Effector memory CD4-positive, alpha-beta T cell (primary cell): Measurements from ENCODE around the gene KRTAP12-4.

Experiments used
- DNase-seq, 3 donors: peaks; one replicate each; pipeline ENCODE4 v3.0.0-alpha.2; 2020
- H3K27ac ChIP-seq: 2 replicates; pipeline ENCODE4 v1.7.0; 2013; ENCODE audit warnings: mild to moderate bottlenecking, low read length, moderate library complexity; ENCODE audit not compliant: insufficient read depth, poor library complexity, severe bottlenecking
- H3K27me3 ChIP-seq: replicated peaks from 2 replicates; pipeline ENCODE4 v1.7.0; 2013; ENCODE audit warnings: mild to moderate bottlenecking, low read length; ENCODE audit not compliant: insufficient read depth, control insufficient read depth, poor library complexity, severe bottlenecking
- H3K36me3 ChIP-seq: 2 replicates; pipeline ENCODE4 v1.7.0; 2013; ENCODE audit warnings: mild to moderate bottlenecking, low read length, moderate library complexity; ENCODE audit not compliant: control insufficient read depth, insufficient read depth
- H3K4me1 ChIP-seq: 2 replicates; pipeline ENCODE4 v1.7.0; 2013; ENCODE audit warnings: low read length, mild to moderate bottlenecking; ENCODE audit not compliant: control insufficient read depth, insufficient read depth, poor library complexity, severe bottlenecking
- H3K4me3 ChIP-seq: 2 replicates; pipeline ENCODE4 v1.7.0; 2013; ENCODE audit warnings: low read length, low read depth, mild to moderate bottlenecking; ENCODE audit not compliant: insufficient read depth, poor library complexity, severe bottlenecking
- H3K9me3 ChIP-seq: 2 replicates; pipeline ENCODE4 v1.7.0; 2013; ENCODE audit warnings: mild to moderate bottlenecking, low read length, moderate library complexity; ENCODE audit not compliant: control insufficient read depth

The KRTAP12-4 gene

GRCh38 chr21:44657635-44658540 lies 3.4 kb upstream of the KRTAP12-4 start, which contains the start of gene KRTAP12-3:
Gene KRTAP12-3, plus strand, starts transcription at chr21:44657932. Its CDS starts 48 bp downstream, at chr21:44657980.
- peak within 1 kb of the TSS; percentile 63 for H3K27ac ChIP-seq
- H3K4me3 ChIP-seq: no peak within 1 kb of the TSS

GRCh38 chr21:44656868-44657267 lies 2.4 kb upstream of the KRTAP12-4 start:
- H3K9me3 ChIP-seq: no peaks in the 10 kb centered on the region
- peak overlapping the region; percentile 63 for H3K27ac ChIP-seq
- H3K27me3 ChIP-seq: no peaks in the 10 kb centered on the region
- DNase-seq: no peak
- H3K36me3 ChIP-seq: no peaks in the 10 kb centered on the region
- no peak overlapping the region for H3K4me3 ChIP-seq
- peaks cover 46% of the 10 kb centered on the region for H3K4me1 ChIP-seq

More at GRCh38 chr21:44657635-44658540, 3.4 kb upstream of the KRTAP12-4 start, which contains the start of gene KRTAP12-3:
- Histone ChIP-seq H3K27me3 (no peaks in the 10 kb centered on the region), H3K36me3 (no peaks in the 10 kb centered on the region), H3K9me3 (no peaks in the 10 kb centered on the region), H3K4me1 (peaks cover 46% of the 10 kb centered on the region)
- peak; percentile 41 to 62 (median 43) for DNase-seq

- no peaks in the 10 kb centered on the region for H3K36me3 ChIP-seq
- peak; percentile 59 to 70 (median 62) for DNase-seq
- no peaks in the 10 kb centered on the region for H3K27me3 ChIP-seq
- H3K4me1 ChIP-seq: peaks cover 37% of the 10 kb centered on the region
- peak overlapping the region; percentile 31 for H3K27ac ChIP-seq
- H3K4me3 ChIP-seq: no peak overlapping the region
- no peaks in the 10 kb centered on the region for H3K9me3 ChIP-seq
These were observed 543 bp downstream of the KRTAP12-4 start for GRCh38 chr21:44653656-44654575.

- no peak overlapping the region for H3K27ac ChIP-seq
- peaks cover 30% of the 10 kb centered on the region for H3K4me1 ChIP-seq
- no peak for DNase-seq
- no peaks in the 10 kb centered on the region for H3K9me3 ChIP-seq
- H3K4me3 ChIP-seq: no peak overlapping the region
- no peaks in the 10 kb centered on the region for H3K36me3 ChIP-seq
- no peaks in the 10 kb centered on the region for H3K27me3 ChIP-seq
These were observed 1.3 kb downstream of the KRTAP12-4 start for GRCh38 chr21:44653123-44653522.

GRCh38 chr21:44650973-44651675 lies 3.3 kb downstream of the KRTAP12-4 start:
- Histone ChIP-seq H3K9me3 (no peaks in the 10 kb centered on the region), H3K4me3 (no peak overlapping the region), H3K36me3 (no peaks in the 10 kb centered on the region), H3K4me1 (peaks cover 17% of the 10 kb centered on the region), H3K27ac (no peak overlapping the region), H3K27me3 (no peaks in the 10 kb centered on the region)
- no peak for DNase-seq

GRCh38 chr21:44650265-44650972 lies 4.0 kb downstream of the KRTAP12-4 start:
- no peaks in the 10 kb centered on the region for H3K27me3 ChIP-seq
- peaks cover 17% of the 10 kb centered on the region for H3K4me1 ChIP-seq
- no peaks in the 10 kb centered on the region for H3K9me3 ChIP-seq
- H3K27ac ChIP-seq: no peak overlapping the region
- no peaks in the 10 kb centered on the region for H3K36me3 ChIP-seq
- no peak overlapping the region for H3K4me3 ChIP-seq
- DNase-seq: no peak

GRCh38 chr21:44649521-44650100 lies 4.8 kb downstream of the KRTAP12-4 start:
- Histone ChIP-seq H3K27ac (no peak overlapping the region), H3K4me1 (peaks cover 12% of the 10 kb centered on the region), H3K27me3 (no peaks in the 10 kb centered on the region), H3K9me3 (no peaks in the 10 kb centered on the region), H3K4me3 (no peak overlapping the region), H3K36me3 (no peaks in the 10 kb centered on the region)
- no peak for DNase-seq

GRCh38 chr21:44648557-44649311 lies 5.7 kb downstream of the KRTAP12-4 start:
- Histone ChIP-seq H3K9me3 (no peaks in the 10 kb centered on the region), H3K36me3 (no peaks in the 10 kb centered on the region), H3K27me3 (no peaks in the 10 kb centered on the region), H3K4me1 (peaks cover 3% of the 10 kb centered on the region), H3K4me3 (no peak overlapping the region), H3K27ac (no peak overlapping the region)
- DNase-seq: no peak
